GM21576 (cell line): ENCODE data around the gene NCBP2L.

ENCODE experiments used
- ATAC-seq: cut with Tn5 transposase; IDR thresholded peaks from one replicate; pipeline ENCODE4 v1.9.1; 2021; ENCODE audit warnings: mild to moderate bottlenecking, moderate library complexity; ENCODE audit not compliant: unreplicated experiment

NCBP2L gene

DNA sequence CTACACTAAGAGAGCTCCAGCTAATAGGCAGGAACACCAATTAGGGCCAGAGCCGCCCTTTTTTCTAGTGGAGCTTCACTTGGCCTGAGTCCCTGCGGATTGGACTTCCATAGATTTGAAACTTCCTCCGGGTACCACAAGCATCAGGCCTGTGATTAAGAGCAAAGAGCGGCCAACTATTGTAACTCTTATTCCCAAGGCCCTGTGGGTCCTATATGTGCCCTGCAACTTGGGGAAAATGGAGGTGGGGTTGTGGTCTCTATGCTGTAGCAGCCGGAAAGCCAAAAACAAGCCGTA, at the start of gene NCBP2L:
NCBP2L (plus strand) TSS at position 198 of the 297 bp plus-strand sequence. CDS start 16,488 bp downstream, outside the sequence.
- no peak for ATAC-seq

DNA sequence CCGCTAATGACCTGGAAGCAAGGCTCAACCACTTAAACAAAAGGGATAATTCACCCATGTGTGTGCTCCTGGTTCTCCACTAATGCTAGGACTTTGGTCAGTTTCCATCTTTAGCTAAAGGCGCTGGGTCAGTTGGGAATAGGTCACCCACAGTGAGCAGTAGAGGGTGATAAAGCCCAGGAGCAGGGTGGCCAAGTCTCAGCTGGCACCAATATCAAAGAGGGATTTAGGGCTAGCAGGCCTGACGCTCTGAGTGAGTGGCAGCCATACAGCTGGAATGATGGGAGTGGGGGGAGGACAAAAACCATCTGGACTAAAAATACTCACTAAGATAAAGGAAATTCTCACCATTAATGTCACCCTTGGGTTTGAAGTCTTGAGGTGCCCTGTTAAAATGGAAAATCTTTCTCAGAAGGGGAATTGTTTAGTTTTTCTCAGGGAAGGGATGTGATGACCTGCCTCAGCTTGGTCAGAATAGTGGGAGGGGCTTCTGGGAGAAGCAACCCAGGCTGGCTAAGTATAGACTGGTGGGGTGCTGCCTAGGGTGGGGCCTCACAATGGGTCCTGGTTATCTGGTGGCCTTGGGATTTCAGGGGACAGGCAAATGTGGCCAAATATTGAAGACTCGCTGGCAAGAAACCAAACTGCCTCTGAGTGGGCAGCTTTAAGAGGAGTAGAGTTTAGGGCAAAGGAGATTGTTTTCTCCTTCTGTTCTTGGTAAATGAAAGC, 49.0 kb upstream of the NCBP2L start:
- ATAC-seq = no peak

DNA sequence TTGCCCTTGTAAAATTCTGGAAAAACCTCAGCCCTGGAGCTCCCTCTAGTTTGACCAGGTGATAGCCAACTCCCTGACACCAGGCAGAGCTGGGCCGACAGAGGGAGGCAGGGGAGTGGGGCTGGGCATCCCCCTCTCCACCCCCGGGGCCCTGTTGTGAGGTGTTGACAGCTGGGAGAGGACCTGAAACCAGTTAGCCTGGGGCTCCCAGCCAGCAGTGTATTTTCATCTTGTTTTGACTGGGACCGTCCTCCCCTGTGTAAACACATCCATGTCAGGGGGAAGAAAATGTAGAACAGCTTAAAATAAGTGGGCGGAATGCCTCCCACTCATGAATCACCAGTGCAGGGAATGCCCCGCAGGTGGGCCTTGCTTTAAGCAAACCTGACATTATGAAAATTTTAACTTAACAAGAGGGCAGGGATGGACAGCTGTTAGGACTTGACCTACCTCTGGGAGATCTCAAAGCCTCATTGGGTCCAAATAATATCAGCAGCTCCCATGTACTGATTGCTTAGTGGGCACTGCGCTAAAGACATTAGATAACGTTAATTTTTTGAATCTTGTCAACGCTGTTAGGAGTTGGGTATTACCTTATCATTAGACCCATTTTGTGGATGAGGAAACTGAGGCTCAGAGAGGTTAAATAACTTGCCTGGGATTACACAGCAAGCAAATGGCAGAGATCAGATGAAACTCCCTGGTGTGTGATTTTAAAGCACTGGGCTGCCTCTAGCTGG, 47.8 kb upstream of the NCBP2L start:
- peak; percentile 72 for ATAC-seq

DNA sequence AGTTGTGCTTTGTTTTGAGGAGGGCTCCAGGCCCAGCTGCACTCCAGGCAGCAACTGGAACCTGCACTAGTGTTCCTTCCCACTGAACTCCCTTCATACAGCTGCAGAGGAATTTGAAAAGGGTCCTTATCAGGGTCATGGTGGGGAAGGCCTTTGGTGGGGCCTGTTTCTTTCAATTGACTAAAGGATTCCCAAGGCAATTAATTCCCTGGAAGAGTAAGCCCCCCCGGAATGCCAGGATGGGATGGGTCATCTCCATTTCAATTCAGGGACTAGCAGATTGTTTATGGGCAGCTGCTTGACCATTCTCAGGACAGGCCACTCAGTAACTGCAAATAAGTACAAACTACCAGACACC, 47.3 kb upstream of the NCBP2L start:
- no peak for ATAC-seq

DNA sequence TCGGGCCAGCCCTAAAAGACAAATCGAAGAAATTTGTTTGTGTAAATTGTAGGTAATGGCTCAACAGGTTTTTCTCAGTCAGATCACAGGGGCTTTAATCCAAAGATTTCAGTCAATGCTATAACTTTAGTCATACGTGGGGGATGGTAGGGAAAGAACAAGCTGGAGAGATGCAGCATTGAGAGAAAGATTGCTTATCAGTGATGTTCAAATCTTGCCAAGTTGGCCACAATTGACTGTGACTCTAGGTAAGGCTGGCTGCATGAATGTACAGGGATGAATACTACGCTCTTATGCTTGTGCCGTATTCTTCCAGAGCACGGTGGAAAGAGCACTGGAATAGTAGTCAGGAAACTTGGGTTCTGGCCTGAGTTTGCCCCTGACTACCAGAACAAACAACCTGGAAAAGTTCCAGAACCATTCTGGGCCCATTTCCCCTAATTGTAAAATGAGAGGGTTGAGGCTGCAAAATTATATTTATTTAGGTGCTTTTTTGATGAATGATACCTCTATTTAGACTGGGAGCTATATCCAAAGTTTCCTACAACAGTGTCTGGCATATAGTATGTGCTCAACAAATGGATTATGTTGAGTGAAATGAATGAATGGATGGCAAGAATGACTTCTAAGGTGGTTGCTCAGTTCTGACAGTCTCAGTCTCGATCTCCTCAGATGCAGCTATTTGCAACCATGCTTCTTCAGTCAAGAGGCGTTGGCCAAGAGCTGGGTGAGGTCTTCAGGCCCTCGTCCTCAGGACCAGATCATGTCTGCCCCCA, 46.4 kb upstream of the NCBP2L start:
- ATAC-seq = no peak

DNA sequence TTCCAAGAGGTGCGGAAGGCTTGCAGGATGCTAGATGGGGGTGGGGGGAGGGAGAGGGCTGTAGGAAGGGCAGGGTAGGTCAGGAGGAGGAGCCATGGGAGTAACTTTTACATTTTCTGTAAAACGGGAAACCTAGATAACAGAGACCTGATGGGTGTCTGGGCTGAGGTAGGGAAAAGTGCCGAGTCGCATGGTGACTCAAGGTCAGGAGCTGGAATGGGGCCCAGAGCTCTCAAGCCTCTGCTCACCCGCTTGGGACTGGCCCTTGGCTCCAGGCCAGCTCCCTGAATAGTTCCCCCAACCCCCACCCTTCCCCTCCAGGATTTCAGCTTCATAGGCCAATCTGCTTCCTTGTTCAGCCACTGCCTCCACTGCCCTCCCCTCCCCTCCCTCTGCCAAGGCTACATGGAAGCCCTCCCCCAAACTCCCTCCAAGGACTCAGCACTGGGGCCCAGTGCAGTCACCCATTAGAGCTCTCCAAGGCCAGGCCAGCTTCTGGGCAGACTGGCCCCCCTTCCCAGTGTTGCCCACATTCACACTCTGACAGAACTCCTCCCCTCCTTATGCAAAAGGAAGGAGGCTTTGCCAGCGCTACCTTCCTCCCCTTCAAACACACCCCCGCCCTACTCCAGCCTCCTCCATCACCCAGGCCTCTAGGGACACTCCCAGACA, 45.6 kb upstream of the NCBP2L start:
- no peak for ATAC-seq

DNA sequence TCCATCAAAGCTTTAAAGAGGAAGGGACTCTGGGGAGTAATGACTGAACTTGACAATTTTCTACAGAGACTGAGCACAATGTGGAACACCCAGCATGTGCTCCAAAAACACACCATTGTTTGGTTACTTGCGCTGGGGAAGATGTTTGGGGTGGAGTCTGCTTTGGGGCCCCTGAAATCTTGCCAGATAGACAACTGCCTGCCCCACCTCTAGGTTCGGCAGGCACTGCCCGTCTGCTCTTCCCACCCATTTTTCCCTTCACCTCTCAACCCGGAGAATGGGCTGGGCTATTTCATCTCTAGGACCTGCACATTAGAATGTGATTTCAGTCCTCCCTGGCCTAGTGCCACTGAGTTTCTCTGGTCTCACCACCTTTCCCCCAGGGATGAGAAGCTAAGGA, 43.8 kb upstream of the NCBP2L start:
- no peak for ATAC-seq

DNA sequence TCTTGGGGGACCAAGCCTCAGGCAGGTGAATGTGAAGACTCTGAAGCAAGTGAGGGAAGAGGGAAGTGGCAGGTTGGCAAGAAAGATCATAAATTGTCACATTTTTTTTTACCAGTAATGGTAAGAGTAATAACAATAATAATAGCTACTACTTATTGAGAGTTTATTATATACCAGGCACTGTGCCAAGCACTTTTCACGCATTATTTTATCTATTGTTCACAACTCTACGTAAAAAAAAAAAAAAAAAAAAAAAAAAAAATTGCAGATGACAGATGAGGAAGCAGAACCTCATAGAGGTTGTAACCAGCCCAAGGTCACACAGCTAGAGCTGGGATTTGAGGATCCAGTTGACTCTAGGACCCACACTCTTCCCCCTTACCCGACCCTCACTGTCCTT, 42.9 kb upstream of the NCBP2L start:
- no peak for ATAC-seq

DNA sequence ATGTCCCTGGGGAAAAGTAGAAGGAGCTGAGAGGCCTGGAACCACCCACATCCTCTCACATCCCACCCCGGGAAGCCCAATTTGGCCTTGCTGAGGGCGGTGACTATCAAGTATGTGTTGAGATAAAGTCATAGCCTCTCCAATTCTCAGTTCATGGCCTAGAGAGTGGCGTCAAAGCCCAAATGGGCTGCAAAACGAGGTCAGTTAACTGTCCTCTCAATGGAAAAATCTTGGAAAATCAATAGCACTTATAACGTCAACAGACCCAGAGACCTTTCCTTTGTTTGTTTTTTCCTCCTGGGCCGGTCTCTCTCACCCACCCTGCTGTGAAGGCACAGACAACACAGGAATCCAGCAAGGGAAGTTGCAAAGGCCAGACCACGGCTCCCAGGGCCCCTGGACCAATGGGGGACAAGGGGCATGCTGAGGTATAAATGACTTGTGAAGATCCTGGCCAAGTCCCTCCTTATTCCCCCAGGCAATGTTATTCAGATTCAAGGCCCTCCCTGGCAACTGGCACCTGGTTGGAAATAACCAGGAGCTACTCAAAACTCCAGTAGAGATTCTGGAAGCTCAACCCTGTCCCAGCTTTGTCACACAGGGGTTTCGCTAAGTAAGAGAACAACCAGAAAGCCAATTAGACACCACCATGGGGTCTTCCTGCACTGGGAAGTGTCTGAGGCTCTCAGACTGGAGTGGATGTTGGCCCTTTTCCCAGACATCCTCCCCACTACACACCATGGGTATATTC, 40.6 kb upstream of the NCBP2L start:
- ATAC-seq = no peak

DNA sequence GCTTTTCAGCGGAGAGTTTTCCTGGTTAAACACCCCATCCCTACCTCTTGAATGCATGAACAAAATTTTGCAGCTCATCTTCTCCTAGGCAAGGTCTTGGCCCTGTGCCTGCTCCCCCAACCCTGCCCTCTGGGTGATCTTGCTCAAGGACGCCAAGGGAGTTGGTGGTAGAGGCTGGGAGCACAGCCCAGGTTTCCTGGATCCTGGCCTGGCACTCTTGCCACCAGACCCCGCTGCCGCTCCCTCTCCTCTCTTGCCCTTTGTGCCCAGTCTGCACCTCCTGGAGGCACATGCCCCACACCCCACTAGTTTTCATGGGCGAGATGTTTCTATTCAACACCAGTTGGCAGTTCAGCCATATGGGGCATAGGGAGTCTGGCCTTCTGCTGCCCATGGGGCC, 39.3 kb upstream of the NCBP2L start:
- no peak for ATAC-seq

DNA sequence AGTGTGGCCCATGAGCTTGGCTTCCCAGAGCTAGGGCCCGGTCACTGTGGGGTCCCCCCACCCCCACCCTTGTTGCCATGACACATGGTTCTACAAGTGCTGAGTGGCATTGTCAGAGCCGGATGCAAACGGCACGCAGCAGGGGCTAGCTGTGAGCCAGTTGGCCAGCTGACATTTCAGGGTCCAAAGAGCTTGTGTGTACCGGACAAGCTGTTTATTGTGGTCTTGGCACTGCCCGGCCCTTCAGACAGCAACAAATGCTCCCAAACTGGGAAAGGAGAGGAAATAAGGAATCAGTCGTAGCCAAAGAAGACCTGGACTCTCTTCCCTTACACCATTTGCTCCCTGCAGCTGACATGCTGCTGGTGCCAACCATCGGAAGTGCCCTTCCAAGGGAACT, 38.8 kb upstream of the NCBP2L start:
- no peak for ATAC-seq

DNA sequence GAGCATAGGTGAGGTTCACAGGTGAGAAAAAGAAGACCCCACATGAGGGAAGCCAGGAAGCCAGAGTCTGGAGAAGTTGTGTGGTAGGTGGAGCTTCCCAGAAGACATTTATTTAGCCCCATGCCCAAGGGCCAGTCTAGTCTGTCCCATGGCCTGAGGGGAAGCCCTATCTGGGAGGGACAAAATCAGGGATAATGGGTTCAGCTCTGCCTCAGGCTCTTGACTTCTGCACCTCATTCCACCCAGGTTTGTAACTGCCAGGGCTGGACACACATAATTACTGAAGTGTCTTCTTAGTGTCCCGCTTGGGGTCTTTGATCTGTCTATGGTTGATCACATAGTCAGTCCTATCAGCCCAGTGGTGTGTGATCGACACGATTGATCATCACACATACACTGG, 38.0 kb upstream of the NCBP2L start:
- ATAC-seq = no peak

DNA sequence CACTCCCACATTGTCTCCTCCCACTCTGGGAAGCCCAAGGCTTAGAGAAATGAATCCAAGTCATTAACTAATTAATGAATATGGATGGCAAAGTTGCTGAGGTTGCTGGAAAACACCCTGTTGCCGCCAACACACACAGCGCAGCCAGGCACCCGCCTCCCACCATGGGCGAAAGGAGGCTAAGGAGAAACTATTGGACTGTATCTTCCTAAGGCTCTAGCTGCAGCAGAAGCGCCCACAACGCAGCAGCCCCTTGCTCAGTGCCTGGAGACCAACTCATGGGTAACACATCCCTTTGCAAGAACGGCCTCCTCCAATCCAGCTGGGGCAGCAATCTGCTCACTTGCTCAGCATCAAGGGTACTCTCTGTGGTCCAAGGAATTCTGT, 36.1 kb upstream of the NCBP2L start:
- peak; percentile 16 for ATAC-seq

DNA sequence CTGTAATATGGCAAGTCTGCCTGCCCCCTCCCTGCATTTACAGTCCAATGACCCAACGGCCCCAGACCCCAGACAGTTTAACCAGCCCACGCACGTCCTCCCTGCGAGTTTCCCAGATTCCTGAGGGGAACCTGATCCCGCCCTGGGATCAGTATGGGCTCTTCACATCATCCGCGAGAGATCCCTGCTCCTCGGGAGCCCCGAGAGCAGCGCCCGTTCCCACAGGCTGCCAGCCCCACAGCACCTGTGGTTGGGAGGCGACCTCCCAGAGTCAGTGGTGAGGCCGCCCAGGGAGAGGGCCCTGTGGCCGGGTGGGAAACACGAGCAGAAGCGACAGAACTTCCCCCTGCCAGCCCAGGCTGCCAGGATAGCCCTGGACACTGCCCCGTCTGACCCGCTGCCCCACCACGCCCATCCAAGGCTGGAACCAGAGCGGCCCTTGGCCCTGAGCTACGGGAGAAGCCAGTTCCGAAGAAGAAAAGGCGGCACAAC, 34.8 kb upstream of the NCBP2L start:
- no peak for ATAC-seq

DNA sequence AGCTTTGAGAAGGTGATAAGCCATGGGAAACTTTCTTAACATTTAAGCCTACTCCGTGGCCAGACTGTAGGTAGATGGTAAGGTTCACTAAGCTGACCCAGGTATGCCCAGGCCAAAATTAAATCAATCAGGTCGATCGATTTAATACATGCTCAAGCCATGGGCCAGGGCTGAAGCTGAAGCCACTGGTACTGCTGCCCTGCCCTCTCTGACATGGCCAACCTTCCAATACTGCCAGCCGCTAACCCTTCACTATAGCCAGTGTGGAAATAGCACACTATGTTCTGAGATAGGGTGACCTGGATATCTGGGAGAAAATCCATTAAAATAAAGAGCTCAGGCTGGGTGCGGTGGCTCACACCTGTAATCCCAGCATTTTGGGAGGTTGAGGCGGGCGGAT, 33.5 kb upstream of the NCBP2L start:
- no peak for ATAC-seq

DNA sequence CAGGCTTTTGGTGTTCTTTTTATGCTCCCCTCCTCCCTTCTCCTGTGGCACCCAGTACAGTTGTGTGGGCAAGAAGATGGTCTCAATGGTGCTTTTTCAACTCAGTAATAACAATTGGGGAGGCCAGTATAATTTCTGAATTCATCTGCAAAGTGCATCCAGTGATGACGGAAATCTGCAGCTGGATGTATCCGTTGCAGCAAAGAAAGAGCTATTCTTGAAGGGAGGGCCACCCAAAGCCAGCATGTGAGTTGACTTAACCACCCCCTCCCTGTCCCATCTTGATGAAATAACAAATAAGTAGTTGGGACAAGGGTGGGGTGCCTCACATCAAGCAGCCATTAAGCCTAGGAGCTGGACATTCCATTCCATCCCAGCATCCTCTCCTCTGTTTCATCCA, 32.7 kb upstream of the NCBP2L start:
- no peak for ATAC-seq

DNA sequence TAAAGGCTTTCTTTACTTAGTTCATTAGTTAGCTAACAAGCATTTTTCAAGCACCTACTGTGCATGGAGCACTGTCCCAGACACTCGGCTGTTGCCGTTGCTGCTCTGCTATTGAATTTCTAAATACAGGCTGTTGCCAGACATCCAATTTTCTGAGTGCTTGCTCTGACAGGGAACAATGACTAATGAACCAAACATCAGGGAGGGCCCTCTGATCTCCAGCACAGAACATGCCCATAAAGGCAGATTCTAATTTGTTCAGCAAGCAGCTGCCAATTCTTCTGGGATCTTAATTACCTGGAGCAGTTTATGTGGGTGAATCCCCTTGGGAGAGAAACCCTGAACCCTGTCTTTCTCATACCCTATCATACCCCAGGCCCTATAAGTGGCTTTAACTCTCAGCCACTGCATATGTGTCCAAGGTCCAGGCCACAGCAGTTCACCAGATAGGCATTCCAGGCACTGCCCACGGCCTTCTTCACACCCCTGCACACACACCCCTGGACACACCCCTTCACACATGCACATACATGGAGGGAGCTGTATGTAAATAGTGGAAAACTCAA, 29.9 kb upstream of the NCBP2L start:
- ATAC-seq = no peak

DNA sequence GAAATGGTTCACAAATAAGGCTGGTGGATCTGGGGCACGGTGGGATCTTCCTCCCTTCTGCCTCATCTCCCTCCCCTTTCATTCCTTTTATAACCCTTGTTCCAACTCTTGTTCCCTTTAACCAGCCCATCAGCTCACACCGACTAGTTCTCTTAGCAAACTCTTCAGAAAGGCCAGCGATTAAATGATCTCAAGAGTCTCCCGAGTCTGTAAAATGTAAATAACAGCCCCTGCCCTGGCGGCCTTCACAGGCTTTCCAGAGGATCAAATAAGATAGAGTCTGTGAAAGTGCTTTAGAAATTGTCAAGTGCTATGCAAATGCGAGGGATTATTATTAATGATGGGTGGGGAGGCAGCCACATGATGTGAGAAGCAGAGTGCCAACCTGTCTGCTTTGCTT, 29.0 kb upstream of the NCBP2L start:
- ATAC-seq = no peak

DNA sequence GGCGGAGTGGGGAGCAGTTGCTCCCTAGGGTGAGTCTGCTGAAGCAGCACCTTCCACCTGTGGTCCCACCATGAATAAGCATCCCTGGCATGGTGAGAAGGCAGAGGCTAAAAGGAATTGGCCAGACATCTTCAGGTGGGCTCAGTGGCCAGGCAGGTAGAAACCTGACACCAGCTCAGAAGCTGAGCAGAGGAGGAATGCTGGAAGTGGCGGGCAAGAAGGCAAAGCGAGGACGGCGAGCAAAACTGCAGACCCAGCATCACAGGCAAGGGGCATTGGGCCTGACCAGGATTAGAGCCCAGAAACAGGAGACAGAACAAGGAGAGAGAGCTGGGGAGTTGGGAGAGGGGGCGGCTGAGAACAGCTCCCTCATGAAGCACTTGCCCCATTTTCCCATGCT, 27.3 kb upstream of the NCBP2L start:
- no peak for ATAC-seq

DNA sequence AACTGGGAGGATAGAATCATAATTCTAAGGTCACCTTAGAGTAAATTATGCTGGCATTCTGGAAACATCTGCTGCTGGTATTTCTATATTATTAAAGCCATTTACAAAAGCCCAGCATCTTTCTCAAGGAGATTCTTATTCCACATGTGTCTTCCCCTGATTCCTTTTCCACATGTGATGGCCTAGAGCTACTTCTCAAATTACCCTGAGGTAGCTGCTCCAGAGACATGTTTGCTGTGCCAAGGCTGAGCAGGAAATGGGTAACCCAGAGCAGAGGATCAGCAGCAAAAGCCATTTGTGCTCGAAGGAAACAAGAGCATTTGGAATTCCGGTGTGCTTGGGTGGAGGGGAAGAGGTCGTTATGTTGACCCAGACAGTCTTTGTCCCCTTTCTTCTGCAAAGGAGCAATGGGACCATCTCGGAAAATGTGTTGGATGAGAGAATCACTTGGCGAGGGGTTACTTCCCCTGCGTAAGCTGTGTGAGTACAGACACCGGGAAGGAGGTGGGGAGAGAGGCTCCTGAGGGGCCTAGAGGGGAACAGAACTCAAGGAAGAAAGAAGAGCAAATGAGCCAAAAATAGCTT, 26.6 kb upstream of the NCBP2L start:
- no peak for ATAC-seq
